ENCODE data around the gene GABBR2. TPM values are rescaled to one million over a fixed set of nuclear protein-coding genes. Genes with fewer than 3 reads are reported as not detected.

Gene GABBR2
- total and polyA plus RNA-seq, 9 of the 15 experiments (the other 6 are each of a cell fraction or from before 2014, with no cell fraction given): 0.15 to 1.9 (median 0.32) TPM

- TF ChIP-seq HMGN3 (IDR thresholded peaks at IDR 0.05; ENCODE audit: borderline replicate concordance, extremely low read depth, insufficient read length, low read depth, low read length) (no peak), PCBP1 (IDR thresholded peaks at IDR 0.05; ENCODE audit: low read depth, low read length, poor library complexity, severe bottlenecking) (no peak), PRDM10 (IDR thresholded peaks at IDR 0.05; ENCODE audit: partially characterized antibody) (peak; percentile 60), RAD21 (CRISPR knock-in tag; conservative IDR thresholded peaks at IDR 0.05 in 1 of 2, IDR thresholded peaks at IDR 0.05 in 1 of 2) (peak in 1 of 2 experiments; percentile 56; a peak in 2 of 4 replicates), MYC (IDR thresholded peaks at IDR 0.05; ENCODE audit: low read depth, low read length) (no peak), MYC (CRISPR knock-in tag; IDR thresholded peaks at IDR 0.05; ENCODE audit: borderline replicate concordance, low read depth) (no peak), ZNF592 (IDR thresholded peaks at IDR 0.05) (0 out of 2 replicates have a peak, but pooled peaks have one; percentile 18), E2F8 (IDR thresholded peaks at IDR 0.05; ENCODE audit: low read depth, partially characterized antibody) (no peak), NFE2 (IDR thresholded peaks at IDR 0.05; ENCODE audit: low read depth) (peak; percentile 54), ZNF316 (IDR thresholded peaks at IDR 0.05) (peak; percentile 65)
These were observed 266.6 kb downstream of the GABBR2 start (continued) for GRCh38 chr9:98442114-98442513.

Measured in K562 (cell line).